ENCODE data around the gene CYP1A2.
"Not testable (repeated sequence)": the region's sequence is repeated elsewhere in the genome, so short reads cannot be mapped to it uniquely, and the experiment has no call there.

CYP1A2 gene, protein sequence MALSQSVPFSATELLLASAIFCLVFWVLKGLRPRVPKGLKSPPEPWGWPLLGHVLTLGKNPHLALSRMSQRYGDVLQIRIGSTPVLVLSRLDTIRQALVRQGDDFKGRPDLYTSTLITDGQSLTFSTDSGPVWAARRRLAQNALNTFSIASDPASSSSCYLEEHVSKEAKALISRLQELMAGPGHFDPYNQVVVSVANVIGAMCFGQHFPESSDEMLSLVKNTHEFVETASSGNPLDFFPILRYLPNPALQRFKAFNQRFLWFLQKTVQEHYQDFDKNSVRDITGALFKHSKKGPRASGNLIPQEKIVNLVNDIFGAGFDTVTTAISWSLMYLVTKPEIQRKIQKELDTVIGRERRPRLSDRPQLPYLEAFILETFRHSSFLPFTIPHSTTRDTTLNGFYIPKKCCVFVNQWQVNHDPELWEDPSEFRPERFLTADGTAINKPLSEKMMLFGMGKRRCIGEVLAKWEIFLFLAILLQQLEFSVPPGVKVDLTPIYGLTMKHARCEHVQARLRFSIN

DNA sequence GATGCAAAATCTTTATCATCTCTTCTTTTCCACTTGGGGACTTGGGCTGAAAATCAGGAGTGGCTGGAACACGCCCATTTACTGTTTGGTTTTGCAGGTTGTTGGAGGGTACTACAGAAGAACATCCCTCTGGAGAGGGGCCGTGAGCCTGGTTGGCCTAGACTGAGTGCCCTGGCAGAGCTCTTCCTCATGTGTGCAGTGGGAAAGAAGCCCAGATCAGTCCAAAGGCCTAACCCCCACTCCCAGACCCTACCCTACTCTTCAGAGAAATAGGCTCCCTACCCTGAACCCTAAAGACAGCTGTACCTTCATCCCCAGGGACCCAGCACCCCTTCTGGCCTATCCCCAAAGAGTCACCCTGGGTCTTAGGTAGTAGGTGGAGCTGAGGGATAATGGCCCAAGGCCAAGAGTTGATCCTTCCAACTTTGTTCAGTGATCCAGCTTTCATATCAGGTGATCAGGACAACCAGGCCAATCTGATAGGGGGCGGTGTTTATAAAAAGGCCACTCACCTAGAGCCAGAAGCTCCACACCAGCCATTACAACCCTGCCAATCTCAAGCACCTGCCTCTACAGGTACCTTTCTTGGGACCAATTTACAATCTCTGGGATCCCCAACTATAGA, at the start of gene CYP1A2:
Gene CYP1A2, plus strand, starts transcription at position 524 of the 625 bp plus-strand sequence. CDS start 894 bp downstream, outside the sequence.
- no peak for DNase-seq

DNA sequence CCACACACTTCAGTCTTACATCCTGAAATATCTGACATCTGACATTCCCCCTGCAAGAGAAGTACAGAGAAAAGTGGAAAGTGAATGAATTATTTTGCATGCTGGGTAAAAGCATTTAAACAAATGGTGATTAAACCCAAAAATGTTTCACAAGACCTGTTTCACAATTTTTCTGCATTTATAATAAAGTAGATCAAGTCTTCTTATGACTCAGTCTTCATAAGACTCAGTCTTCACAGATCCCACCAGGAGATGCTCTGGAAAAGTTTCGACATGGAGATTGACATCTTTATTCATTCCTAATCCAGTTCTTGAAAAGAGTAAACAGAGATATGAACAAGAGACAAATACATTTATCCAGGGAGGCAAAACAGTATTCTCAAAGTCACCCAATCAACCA, 39.6 kb upstream of the CYP1A2 start:
- DNase-seq: no peak

DNA sequence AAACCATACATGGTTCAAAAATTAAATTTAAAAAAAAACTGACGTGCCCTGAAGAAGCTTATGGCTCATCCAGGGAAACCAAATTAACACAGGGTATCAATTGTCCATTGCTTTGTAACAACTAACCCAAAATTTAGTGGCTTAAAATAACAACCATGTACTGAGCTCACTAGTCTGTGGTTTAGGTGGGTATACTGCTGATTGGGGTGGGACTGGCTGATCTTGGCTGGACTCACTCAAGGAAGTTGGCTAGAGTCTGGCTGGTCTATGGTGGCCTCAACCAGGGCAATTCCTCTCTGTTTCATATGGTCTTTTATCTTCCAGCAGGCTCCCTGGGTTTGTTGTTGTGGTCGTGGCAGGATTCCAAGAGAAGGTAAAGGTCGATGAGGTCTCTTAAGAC, 38.8 kb upstream of the CYP1A2 start:
- DNase-seq: no peak

DNA sequence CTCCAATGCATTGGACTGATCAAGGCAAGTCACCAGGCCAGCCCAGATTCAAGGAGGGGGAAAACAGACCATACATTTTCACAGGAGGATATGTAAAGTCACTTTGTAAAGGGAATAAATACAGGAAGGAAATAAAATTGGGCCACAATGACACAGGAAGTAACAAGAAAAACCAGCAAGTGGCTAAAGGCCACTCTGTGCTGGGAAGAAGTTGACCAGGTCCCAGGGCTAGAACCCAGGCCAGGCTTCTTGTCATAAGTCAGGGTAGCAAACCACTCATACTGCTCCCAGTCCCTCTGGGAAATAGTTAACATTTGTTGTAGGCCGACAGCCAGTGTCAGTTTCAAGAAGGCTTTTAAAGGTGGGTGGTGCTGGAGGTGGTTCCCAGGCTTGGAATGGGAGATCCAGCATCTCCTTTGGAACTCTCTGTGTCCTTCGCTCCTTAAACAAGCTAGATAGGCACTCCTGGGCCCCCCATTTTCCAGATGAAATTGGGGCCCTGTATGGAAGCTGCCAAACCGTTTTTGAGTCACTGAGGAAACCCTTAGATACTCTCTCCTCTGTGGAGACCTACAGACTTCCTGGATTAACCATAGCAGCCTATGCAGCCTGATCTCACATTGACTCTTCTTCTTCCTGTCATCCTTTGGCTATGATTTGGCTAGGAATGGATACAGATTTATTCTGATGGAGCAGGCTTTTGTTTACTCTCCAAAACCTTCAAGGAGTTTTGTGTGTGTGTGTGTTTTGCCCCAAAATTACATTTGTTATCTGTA, 38.1 kb upstream of the CYP1A2 start:
- no peak for DNase-seq

DNA sequence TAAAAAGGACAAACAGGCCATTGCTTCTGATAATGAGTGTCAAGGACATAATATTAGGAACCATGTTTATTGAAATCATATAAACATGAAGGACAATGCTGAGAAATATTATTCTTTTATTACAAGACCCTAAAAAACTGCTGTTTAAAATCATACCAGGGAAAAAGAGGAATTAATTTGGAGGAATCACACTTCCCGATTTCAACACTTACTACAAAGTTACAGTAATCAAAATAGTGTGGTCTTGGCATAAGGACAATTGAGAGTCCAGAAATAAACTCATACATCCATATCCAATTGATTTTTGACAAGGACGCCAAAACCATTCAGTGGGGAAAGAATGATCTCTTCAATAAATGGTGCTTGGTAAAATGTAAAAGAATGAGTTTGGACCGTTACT, 36.3 kb upstream of the CYP1A2 start:
- no peak for DNase-seq

DNA sequence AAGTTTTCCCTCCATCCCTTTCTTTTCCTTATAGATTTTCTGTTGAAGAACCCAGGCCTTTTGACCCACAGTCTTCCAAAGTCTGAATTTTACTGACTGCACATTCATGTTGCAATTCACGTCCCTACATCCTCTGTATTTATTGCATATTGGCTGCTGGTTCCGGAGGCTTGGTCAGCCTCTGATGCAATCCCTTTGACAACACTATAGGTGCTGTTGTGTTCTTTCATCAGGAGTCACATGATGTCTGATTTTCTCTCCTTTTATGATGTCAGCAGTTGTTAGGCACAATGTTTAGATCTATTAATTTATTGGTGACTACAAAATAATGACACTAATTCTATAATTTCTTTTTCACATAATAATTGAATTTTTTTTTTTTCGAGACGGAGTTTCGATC, 32.0 kb upstream of the CYP1A2 start:
- no peak for DNase-seq

DNA sequence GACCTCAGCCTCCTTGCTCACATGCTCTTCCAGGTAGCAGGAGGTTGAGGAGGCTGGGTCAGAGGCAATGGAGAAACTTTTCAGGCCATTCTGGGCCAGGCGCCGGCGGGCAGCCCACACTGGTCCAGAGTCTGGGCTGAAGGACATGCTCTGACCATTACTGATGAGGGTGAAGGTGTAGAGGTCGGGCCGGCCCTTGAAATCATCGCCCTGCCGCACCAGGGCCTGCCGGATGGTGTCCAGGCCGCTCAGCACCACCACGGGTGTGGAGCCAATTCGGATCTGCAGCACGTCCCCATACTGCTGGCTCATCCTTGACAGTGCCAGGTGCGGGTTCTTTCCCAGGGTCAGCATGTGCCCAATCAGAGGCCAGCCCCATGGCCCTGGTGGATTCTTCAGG, 26.1 kb upstream of the CYP1A2 start:
- DNase-seq: no peak

DNA sequence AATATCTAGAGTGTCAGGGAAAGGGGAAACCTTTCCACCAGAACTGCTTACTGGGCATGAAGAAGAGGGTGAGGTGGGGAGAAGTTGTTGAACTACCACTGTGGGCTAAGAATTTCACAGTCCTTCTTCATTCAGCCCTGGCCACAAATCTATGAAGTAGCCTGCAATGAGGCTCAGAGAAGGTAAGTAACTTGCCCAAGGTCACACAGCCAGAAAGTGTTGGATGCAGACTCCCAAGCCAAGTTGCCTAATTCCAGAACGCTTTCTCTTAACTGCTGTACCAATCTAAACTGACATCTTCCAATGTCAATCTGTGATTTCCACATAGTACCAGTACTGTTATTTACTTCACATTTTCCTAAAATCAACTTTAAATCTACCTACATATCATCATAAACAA, 25.5 kb upstream of the CYP1A2 start:
- DNase-seq: no peak

DNA sequence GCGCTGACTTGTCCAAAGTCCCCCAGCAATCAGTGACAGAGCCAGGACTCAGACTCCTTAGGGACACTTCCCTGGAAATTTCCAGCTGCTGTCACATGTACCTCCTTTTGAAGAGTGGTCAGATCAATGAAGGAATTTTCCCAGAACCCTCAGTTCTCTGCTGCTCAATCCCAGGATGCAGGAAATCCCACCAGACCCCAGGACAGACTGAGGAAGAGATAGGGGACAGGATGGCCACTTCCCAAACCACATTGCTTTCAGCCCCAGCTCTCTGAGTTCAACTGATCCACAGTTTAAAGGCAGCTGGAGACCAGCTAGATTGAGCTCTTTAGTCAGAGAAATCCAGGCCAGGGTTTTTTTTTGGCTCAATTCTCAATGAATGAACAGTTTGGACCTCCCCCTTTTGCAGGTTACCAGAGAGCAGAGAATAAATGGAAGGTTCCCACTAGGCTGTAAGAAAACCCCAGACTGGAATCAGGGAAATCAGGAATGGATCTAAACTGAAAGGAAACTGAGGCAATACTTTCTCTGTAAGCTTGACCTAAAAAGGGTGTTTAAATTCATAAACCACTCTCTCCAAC, 24.8 kb upstream of the CYP1A2 start:
- DNase-seq: no peak

DNA sequence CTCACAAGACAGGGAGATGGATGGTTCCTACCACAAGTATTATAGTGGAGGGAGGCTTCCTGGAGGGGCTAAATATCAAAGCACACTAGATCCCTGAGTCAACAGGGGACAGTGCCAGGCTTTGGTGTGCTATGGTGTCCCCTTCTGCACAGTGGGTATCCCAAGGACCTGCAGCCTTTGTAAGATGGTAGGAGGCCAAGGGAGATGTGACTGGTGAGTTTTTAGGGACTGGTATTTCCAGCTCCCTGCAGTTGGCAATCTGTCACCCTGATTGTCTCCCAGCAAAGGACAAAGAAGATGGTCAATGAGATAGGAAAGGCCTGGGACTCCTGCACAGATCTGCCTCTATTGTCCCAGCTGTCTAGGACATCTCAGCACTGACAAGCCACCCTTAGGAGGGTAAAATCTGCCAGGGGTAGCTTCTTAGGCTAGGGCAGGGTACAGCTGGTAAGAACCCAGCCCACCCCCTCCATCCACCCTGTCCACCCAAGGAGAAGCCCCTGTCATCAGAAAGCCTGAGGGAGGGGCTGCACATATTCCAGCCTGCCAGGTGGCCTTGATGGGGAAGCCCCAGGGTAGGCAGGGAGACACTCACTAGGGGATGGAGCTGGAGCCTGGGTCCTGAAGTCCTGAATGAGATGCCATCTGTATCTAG, 23.9 kb upstream of the CYP1A2 start:
- no peak for DNase-seq

DNA sequence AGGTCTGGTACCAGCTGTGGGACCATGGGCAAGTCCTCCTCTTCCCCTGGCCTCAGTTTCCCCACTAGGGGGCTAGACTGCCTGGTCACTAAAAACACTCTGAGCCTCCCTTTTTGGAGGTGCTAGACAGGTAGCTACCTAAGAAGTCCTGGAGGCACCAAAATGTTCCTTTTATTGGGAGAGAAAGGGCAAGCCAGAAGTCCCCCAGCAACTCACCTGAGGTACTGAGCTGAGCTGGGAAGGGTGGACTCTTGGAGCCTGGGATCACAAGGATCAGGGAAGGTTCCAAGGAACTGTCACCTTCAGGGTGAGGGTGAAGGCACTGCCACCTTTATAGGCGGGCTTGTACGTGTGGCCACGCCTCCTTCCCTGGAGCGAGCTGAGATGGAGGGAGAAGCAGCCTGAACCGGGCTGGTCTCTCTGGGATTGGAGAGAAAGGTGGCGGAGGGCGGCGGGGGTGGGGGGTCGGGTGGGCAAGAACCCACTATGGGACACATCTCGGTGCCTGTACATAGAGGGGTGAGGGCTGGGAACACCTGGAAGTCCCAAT, 23.3 kb upstream of the CYP1A2 start, which contains the start of gene CYP1A1:
Gene CYP1A1, minus strand, starts transcription at position 304 of the 550 bp plus-strand sequence. CDS start 2,431 bp downstream, outside the sequence.
- DNase-seq: no peak

DNA sequence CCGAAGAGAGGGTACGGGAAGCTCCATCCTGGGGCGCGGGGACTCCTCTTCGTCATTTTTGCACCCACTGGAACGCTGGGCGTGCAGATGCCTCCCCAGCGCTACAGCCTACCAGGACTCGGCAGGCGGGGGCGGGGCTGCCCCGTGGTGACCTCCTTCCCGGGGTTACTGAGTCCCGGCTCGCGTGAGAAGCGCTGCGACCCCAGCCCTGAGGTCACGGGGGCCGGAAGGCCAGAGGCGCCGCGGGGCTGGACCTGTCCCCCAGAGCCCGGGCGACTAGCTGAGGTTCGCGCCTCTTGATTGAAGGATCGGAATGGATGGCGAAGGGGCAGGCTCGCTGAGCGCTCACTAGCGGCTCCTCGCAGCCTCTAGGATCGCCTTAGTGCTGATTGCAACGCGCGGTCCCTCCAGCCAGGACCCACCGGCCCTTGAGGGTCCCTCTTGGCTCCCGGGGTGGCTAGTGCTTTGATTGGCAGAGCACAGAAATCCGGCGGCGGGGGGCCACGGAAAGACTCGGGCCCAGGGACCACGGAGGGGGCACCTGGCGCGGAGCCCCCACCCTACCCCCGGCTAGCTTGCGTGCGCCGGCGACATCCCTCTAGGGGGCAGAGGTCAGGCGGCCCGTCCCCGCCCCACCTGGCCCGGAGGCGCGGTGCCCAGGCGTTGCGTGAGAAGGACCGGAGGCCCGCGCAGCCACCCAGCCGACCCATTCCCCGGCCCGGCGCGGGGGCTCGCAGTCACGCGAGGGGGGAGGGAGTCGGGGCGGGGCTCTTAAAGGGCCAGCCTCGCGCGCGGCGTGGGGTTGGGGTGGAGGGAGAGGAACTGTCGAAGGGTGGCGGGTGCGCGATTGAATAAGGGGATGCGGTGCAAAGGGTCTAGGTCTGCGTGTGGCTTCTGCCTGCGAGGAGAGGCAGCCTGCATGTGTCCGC, 22.5 kb upstream of the CYP1A2 start:
- no peak for DNase-seq

DNA sequence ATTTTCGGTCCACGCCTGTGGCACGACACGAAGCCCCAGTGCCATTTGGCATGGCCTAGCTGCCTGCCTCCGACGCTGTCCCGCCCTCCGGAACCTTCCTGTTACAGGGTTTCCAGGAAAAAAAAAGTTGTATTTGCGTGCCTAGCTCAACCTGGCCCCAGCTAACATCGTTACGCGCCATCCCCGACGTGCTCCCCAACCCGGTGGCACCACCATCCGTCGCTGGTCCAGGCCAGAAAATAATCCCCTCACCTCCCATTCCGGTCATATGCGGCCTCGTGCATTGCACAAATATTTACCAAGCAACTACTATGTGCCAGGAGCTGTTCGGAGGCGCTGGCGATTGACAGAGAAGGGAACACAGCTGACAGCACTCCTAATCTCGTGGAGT, 21.9 kb upstream of the CYP1A2 start:
- DNase-seq: no peak

DNA sequence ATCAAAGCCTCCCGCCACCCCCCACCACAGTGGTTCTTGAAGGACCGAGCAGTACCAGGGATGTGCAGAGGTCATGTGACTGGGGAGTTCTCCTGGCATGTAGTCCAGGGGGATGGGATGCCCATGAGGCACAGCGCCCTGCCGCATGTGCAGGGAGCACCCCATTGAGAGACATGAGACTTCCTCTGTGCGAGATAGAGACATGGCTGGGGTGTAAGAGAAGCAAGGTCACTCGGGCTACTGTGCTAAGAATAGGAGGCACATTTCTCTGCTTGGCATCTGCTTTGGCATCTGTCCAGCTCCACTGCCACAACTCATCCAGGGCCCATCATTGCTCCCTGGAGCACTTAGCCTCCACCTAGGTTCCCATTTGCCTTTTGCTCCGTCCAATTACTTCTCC, 20.9 kb upstream of the CYP1A2 start:
- DNase-seq: no peak

DNA sequence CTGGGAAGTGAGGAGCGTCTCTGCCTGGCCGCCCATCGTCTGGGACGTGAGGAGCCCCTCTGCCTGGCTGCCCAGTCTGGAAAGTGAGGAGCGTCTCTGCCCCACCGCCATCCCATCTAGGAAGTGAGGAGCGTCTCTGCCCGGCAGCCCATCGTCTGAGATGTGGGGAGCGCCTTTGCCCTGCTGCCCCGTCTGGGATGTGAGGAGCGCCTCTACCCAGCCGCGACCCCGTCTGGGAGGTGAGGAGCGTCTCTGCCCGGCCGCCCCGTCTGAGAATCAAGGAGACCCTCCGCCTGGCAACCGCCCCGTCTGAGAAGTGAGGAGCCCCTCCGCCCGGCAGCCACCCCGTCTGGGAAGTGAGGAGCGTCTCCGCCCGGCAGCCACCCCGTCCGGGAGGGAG, 19.9 kb upstream of the CYP1A2 start:
- not testable (repeated sequence) for DNase-seq

DNA sequence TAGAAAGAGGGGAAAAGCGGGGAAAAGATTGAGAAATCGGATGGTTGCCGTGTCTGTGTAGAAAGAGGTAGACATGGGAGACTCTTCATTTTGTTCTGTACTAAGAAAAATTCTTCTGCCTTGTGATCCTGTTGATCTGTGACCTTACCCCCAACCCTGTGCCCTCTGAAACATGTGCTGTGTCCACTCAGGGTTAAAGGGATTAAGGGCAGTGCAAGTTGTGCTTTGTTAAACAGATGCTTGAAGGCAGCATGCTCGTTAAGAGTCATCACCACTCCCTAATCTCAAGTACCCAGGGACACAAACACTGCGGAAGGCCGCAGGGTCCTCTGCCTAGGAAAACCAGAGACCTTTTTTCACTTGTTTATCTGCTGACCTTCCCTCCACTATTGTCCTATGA, 19.3 kb upstream of the CYP1A2 start:
- not testable (repeated sequence) for DNase-seq

DNA sequence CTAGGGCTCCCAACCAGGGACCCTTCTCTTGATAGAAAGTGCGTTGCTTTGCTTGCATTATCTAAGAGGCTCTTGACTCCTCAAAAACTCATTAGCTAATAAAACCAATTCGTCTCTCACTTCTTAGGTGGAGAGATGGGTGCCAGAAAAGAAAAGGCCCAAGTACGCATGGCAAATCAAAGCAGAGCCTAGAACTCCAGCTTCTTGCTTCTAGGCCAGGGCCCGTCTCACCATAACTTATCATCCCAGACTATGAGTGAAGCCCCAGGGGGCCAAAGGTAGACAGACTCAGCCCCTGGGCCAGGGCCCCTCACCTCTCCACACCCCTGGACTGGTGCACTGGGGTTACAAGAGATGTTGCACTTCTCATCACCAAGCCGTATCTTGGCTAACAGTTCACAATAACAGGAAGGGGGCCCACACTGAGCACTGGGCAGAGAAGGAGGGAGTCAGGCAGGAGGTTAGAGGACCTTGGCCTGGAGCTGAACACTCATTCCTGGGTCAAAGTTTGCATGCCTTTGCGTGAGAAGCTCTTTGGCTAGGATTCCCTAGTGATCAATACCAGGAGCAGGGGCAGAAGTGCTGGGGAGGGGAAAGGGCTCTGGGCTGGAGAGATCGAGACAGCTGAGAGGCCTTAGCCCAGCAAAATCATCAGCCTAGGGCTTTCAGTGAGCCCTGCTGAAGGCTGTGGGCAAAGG, 17.9 kb upstream of the CYP1A2 start:
- DNase-seq: no peak

DNA sequence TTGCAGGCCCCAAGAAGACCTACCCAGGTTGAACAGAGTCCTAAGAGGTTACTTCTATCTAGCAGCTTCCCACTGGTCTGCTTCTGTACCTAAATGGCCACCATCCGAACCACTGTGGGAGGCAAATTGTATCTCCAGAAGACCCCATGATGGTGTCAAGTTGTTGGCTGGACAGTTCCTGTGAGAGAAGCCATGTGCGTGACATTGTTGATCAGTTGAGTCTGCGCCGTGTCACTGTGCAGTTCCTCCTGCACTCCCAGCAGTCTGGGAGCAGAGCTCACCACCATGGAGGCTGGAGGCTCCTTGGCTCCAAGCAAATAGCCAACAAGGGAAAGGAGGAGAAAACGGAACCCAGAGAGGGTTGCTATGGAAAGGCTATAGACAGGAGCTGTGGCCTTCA, 15.8 kb upstream of the CYP1A2 start:
- no peak for DNase-seq

DNA sequence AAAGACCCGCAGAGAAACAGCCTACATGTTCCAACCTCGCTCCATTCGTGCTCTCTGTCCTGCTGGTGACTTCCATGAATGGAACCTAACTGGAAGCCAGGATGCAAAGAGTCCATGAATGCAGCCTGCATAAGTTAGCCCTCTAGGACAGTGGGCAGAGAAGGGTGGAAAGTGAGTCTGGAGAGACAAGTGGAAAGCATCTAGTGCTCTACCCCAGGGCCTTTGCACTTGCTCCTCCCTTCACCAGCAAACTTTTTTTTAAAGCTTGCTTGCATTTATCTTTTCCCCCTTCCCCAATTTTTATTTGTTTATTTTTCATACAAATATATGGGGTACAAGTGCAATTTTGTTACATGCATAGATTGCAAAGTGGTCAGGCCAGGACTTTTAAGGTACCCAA, 15.4 kb upstream of the CYP1A2 start:
- DNase-seq: no peak

DNA sequence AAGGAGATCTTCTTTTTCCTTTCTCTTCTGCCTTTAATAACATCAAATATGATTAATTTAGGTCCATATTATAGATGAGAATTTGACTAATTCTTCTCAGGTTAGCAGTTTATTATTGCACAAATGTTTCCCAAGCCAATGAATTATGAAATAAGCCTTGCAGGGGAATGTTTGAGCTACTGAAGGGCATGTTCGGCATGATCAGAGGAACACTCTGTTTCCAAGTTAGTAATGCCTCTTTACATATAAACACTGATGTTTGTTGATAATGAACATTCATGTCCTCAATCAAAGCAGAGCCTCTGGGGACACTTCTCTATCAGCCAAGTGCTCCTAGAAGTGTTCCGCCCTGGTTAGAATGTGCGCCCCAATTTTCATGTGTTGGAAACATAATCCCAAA, 13.3 kb upstream of the CYP1A2 start:
- DNase-seq: no peak
